GM12873 (cell line): ENCODE measurements around the gene CPZ.
A peak's percentile ranks its signal among the peaks of the same experiment; 100 is the strongest.

ENCODE experiments used
- TF ChIP-seq, protein P1 (sequence below): IDR thresholded peaks from 2 replicates; pipeline ENCODE4 v1.5.1; 2012; ENCODE audit warnings: low read depth, mild to moderate bottlenecking, moderate library complexity, low read length, control low read depth; ENCODE audit not compliant: insufficient read depth; ENCODE audit errors: missing control alignments

The CPZ gene

DNA sequence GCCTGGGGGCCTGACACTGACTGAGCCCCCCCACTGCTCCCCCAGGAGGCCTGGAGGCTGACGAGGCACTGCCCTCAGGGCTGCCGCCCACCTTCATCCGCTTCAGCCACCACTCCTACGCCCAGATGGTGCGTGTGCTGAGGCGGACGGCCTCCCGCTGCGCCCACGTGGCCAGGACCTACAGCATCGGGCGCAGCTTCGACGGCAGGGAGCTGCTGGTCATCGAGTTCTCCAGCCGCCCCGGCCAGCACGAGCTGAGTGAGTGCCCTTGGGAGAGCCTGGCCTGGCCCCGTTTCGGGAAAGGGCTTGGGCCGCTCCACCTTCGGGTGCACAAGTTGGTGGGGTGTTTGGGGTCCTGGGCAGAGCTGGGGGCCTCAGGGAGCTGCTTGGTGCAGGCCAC, 11.4 kb downstream of the CPZ start:
- TF ChIP-seq, protein P1, sequence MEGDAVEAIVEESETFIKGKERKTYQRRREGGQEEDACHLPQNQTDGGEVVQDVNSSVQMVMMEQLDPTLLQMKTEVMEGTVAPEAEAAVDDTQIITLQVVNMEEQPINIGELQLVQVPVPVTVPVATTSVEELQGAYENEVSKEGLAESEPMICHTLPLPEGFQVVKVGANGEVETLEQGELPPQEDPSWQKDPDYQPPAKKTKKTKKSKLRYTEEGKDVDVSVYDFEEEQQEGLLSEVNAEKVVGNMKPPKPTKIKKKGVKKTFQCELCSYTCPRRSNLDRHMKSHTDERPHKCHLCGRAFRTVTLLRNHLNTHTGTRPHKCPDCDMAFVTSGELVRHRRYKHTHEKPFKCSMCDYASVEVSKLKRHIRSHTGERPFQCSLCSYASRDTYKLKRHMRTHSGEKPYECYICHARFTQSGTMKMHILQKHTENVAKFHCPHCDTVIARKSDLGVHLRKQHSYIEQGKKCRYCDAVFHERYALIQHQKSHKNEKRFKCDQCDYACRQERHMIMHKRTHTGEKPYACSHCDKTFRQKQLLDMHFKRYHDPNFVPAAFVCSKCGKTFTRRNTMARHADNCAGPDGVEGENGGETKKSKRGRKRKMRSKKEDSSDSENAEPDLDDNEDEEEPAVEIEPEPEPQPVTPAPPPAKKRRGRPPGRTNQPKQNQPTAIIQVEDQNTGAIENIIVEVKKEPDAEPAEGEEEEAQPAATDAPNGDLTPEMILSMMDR, result no peak

DNA sequence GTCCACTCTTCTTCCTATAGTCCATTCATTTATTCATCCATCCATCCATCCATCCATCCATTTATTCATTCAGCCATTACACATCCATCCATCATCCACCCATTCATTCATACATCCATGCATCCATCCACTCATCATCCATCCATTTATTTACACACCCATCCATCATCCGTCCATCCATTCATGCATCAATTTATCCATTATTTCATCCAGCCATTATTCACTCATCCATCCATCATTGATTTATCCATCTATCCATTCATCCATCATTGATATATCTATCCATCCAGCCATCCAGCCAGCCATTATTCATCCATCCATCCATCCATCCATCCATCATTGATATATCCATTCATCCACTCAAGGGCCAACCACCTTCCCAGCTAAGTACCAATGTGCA, 12.7 kb downstream of the CPZ start:
- TF ChIP-seq, protein P1, result no peak

DNA sequence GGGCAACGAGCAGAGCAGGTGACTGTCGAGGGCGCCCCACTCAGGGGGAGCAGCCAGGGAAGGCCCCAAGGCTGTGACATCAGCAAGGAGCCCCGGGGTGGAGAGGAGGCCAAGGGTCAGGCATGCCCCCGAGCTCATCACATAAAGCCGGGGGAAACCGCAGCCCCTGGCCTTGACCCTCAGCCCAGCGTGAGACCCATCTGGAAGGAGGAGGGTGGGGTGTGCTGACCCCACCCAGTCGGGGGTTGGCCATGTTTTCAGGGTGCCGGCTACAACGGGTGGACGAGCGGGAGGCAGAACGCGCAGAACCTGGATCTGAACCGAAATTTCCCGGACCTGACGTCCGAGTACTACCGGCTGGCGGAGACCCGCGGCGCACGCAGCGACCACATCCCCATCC, 13.9 kb downstream of the CPZ start:
- TF ChIP-seq, protein P1, result no peak

DNA sequence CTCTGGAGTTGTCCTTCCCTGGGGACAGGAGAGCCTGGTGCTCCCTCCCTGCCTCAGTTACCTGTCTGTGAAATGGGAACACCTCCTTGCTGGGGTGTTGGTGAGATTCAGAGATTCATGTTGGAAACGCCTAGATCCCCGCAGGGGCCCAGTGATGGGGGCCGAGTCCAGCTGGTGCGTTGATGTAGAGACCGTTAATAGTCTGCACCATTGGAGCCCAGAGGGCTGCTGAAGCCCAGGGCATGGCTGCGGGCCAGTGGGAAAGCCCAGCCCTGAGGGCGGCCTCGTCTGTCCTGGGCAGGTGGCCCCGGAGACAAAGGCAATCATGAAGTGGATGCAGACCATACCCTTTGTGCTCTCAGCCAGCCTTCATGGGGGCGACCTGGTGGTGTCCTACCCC, 14.4 kb downstream of the CPZ start:
- TF ChIP-seq, protein P1, result no peak

DNA sequence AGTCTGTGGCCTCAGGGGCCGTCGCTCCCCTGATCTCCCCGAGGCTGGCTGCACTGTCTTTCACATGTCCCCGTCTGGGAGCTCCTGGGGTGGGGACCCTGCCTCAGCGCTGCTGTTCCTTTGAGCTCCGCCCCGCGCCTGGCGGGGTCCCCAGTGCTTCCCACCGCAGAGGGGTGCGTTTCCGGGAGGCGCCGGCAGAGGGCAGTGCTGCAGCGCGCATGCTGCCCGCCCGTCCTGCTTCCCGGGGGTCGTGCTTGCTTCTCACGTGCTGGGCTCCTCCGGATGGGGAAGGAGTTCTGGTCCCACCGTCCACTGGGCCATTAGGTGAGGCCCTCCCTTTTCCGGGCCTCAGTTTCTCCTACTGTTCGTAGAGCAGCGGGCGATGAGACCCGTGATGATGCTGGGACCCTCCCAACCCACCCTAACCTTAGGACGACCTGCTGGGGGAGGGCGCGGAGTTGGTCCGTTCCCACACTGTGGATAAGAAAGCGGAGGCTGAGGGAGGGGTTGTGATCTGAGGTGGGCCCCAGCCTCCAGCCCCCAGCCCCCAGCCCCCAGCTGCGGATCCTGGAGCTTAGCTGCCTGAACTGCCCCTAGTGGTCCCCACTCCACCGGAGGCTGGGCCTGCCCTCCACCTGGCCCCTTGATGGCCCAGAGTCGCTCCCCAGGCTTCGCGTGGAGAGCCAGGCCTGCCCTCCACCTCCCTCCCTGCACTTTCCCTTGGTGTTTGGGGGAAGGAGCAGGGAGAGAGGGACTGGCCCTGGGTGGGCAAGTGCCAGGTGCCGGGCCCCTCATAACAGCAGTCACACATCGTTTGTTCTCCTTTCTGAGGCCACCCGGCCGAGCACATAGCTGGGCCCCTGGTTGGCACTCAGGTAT, 15.3 kb downstream of the CPZ start:
- TF ChIP-seq, protein P1, result peak; percentile 96

DNA sequence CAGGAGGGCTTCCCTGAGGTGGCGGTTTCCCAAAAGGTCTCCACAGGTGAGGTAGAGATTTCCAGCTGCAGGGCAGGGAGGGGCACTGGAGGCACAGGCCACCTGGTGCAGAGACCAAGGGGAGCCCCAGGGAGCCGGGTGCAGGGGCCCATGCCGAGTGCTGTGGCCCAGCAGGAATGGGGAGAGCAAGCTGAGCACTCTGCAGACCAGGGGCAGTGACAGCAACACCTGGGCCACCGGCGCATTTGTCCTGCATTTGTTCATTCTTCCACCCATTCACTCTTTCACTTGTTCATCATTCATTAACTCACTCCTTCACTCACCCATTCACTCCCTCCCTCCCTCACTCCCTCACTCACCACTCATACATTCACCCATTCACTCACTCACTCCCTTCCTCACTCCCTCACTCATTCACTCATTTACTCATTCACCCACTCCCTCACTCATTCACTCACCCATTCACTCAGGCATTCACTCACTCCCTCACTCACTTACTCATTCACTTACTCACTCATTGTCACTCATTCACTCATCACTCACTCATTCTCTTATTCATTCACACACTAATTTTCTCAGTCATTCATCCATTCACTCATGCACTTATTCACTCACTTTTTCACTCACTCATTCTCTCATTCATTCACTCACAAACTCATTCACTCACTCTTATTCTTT, 16.3 kb downstream of the CPZ start:
- TF ChIP-seq, protein P1, result no peak

DNA sequence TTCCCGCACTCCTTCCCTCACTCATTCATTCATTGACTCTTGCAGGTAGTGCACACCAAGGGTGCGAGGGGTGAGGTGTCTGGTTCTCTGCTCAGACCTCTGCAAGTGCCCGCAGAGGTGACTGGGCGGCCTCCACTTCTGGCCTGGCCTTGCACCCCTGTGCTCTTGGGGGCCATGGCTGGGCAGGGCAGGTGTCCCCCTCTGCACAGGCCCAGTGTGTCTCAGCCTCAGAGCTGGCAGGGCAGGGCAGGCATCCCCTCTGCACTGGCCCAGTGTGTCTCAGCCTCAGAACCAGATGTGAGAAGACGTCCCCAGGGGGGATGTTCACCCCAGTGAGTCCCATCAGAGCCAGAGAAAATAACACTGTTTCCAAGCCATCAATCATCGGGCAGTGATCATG, 16.8 kb downstream of the CPZ start:
- TF ChIP-seq, protein P1, result no peak
